ENCODE measurements around the gene LTB4R.

Gene LTB4R

DNA sequence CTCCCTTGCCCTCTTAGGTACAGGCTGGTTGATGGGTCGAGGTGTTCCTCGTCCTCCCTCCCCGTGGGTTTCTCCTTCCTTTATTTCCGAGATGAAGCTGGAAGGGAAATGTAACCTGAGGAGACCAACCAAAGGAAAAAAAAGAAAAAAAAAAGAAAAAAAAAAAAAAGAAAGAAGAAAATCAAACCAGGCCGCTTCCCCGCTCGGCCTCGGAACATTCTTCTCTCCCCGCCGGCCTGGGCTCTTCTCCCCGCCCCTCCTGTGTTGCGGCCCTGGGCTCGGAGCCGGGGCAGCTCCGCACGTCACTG, 55.1 kb downstream of the LTB4R start:
- Histone ChIP-seq H3K4me3 (ENCODE audit: low read depth, low read length) (peak overlapping the region; percentile 80), H3K9me3 (ENCODE audit: severe bottlenecking) (no peaks in the 10 kb centered on the region), H3K27me3 (ENCODE audit: insufficient read depth, low read depth, severe bottlenecking) (no peaks in the 10 kb centered on the region), H3K27ac (peak overlapping the region; percentile 94), H3K36me3 (no peaks in the 10 kb centered on the region; the same call in 1 of the 2 replicates)
- no peak for DNase-seq
- TF ChIP-seq, protein P1, sequence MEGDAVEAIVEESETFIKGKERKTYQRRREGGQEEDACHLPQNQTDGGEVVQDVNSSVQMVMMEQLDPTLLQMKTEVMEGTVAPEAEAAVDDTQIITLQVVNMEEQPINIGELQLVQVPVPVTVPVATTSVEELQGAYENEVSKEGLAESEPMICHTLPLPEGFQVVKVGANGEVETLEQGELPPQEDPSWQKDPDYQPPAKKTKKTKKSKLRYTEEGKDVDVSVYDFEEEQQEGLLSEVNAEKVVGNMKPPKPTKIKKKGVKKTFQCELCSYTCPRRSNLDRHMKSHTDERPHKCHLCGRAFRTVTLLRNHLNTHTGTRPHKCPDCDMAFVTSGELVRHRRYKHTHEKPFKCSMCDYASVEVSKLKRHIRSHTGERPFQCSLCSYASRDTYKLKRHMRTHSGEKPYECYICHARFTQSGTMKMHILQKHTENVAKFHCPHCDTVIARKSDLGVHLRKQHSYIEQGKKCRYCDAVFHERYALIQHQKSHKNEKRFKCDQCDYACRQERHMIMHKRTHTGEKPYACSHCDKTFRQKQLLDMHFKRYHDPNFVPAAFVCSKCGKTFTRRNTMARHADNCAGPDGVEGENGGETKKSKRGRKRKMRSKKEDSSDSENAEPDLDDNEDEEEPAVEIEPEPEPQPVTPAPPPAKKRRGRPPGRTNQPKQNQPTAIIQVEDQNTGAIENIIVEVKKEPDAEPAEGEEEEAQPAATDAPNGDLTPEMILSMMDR (IDR thresholded peaks at IDR 0.05; ENCODE audit: low read depth, low read length), result no peak

DNA sequence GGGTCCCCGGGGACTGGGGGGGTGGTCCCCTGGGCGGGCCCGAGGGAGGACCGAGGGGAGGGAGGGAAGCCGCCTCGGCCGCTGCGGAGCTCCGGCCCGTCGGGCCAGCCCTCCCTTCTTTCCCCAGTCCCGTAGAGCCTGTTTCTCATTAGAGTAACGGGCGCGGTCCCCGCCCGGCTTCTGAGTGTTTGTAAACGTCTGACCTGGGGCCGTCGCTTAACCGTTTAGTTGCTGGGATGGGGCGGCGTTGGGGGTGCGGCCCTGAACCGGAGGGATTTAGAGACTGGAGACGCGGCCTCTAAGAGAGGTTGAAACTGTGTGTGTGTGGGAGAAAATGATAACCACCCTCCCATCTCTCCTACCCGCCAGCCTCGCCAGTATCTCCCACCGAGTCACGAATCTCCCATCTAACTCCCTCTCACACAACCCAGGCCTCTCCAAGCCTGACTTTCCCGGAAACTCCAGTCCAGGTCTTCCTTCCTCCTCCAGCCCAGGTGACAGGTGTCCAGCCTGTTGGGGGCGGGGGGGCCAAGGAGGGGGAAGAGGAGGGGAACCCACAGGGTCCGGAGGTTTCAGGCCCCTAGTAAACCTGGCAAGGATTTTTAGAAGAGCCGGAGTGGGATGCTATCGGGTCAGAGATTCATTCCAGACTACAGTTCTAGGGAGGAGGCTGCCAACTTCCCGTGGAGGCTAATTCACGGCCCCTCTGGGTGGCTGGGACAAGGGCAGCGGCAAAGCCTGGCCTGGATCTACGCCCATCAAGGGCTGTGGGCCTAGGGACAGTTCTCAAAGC, 55.6 kb downstream of the LTB4R start:
- Histone ChIP-seq H3K4me3 (ENCODE audit: low read depth, low read length) (peak overlapping the region; percentile 80), H3K27me3 (ENCODE audit: insufficient read depth, low read depth, severe bottlenecking) (no peaks in the 10 kb centered on the region), H3K27ac (peak overlapping the region; percentile 94), H3K36me3 (no peaks in the 10 kb centered on the region; the same call in 1 of the 2 replicates), H3K9me3 (ENCODE audit: severe bottlenecking) (no peaks in the 10 kb centered on the region)
- TF ChIP-seq, protein P1 (IDR thresholded peaks at IDR 0.05; ENCODE audit: low read depth, low read length), result no peak
- DNase-seq, result peak; percentile 98

All from WERI-Rb-1 (cell line).